Measurements from ENCODE around the gene NTM.

GRCh38 chr11:132367293-132367692 lies 996.9 kb downstream of the NTM start:
- TF ChIP-seq POLR2AphosphoS5 (IDR thresholded peaks at IDR 0.05; ENCODE audit: insufficient read depth, low read depth, low read length): no peak
- no peak for TF ChIP-seq EZH2 (IDR thresholded peaks at IDR 0.05; ENCODE audit: borderline replicate concordance, low read depth, low read length, severe bottlenecking)
- no peak for TF ChIP-seq CTCF (IDR thresholded peaks at IDR 0.05; ENCODE audit: extremely low read depth in 1 of 2, insufficient read depth in 1 of 2, low read depth in 1 of 2, low read length in 2 of 2)
- no peak for TF ChIP-seq JUN (IDR thresholded peaks at IDR 0.05; ENCODE audit: borderline replicate concordance, insufficient read depth, insufficient read length, low read depth)
- no peak for TF ChIP-seq GATA2 (IDR thresholded peaks at IDR 0.05; ENCODE audit: insufficient read depth, insufficient read length, low read depth, low read length)
- no peak for TF ChIP-seq MYC (IDR thresholded peaks at IDR 0.05; ENCODE audit: low read depth, low read length)
- no peak for TF ChIP-seq POLR2A (IDR thresholded peaks at IDR 0.05; ENCODE audit: low read depth, low read length)

Data from endothelial cell of umbilical vein (primary cell).